ENCODE data around the gene FGA. TPM values are rescaled to one million over a fixed set of nuclear protein-coding genes. Genes with fewer than 3 reads are reported as not detected.

Gene FGA
- total and polyA plus RNA-seq, 9 donors, result 0.25 to 8.4 (median 2.4) TPM; not detected in 4

- no peak overlapping the region for H3K27ac ChIP-seq
- H3K4me1 ChIP-seq (ENCODE audit: insufficient read depth), result no peaks in the 10 kb centered on the region
- H3K36me3 ChIP-seq, result no peaks in the 10 kb centered on the region
- H3K9me3 ChIP-seq, result no peaks in the 10 kb centered on the region
- 83 to 87% (median 84%) methylated on average over 5 of the region's 5 CpGs for WGBS, 3 donors
- H3K27me3 ChIP-seq, result no peaks in the 10 kb centered on the region
- no peak overlapping the region for H3K4me3 ChIP-seq
- TF ChIP-seq EP300 (IDR thresholded peaks at IDR 0.05) (no peak), POLR2A (IDR thresholded peaks at IDR 0.05) (no peak), CTCF (IDR thresholded peaks at IDR 0.05) (no peak)
- intact Hi-C loops (cut with DNase I), result no loop called here
- no peak for DNase-seq
Measured at GRCh38 chr4:154566639-154567204, 23.8 kb downstream of the FGA start.

- WGBS, 3 donors, result 87 to 92% (median 90%) methylated on average over 6 of the region's 6 CpGs
Measured at GRCh38 chr4:154565704-154566103, 24.8 kb downstream of the FGA start.

GRCh38 chr4:154564311-154564710 is 26.2 kb downstream of the FGA start:
- Histone ChIP-seq H3K9me3 (no peaks in the 10 kb centered on the region), H3K27me3 (no peaks in the 10 kb centered on the region), H3K36me3 (no peaks in the 10 kb centered on the region), H3K27ac (no peak overlapping the region), H3K4me3 (no peak overlapping the region), H3K4me1 (ENCODE audit: insufficient read depth) (no peaks in the 10 kb centered on the region)
- no peak for DNase-seq
- TF ChIP-seq CTCF (IDR thresholded peaks at IDR 0.05) (no peak), EP300 (IDR thresholded peaks at IDR 0.05) (no peak), POLR2A (IDR thresholded peaks at IDR 0.05) (no peak)
- intact Hi-C loops (cut with DNase I), result no loop called here
- 91 to 94% (median 93%) methylated on average over 1 of the region's 1 CpG for WGBS, 3 donors

More at GRCh38 chr4:154565704-154566103, 24.8 kb downstream of the FGA start:
- no peak for TF ChIP-seq POLR2A (IDR thresholded peaks at IDR 0.05)
- TF ChIP-seq CTCF (IDR thresholded peaks at IDR 0.05), result no peak
- no peak for TF ChIP-seq EP300 (IDR thresholded peaks at IDR 0.05)
- Histone ChIP-seq H3K4me1 (ENCODE audit: insufficient read depth) (no peaks in the 10 kb centered on the region), H3K27me3 (no peaks in the 10 kb centered on the region), H3K27ac (no peak overlapping the region), H3K9me3 (no peaks in the 10 kb centered on the region), H3K36me3 (no peaks in the 10 kb centered on the region), H3K4me3 (no peak overlapping the region)
- intact Hi-C loops (cut with DNase I), result no loop called here
- no peak for DNase-seq

- no peak for DNase-seq
- Histone ChIP-seq H3K27me3 (no peaks in the 10 kb centered on the region), H3K27ac (no peak within 1 kb of the TSS), H3K9me3 (no peaks in the 10 kb centered on the region), H3K36me3 (no peaks in the 10 kb centered on the region), H3K4me1 (ENCODE audit: insufficient read depth) (no peaks in the 10 kb centered on the region), H3K4me3 (no peak within 1 kb of the TSS)
- TF ChIP-seq CTCF (IDR thresholded peaks at IDR 0.05), result no peak
- TF ChIP-seq EP300 (IDR thresholded peaks at IDR 0.05), result no peak
- no peak for TF ChIP-seq POLR2A (IDR thresholded peaks at IDR 0.05)
- WGBS, 3 donors, result 65 to 75% (median 68%) methylated on average over 2 of the region's 2 CpGs
- intact Hi-C loops (cut with DNase I), result no loop called here
Measured at GRCh38 chr4:154562697-154563254, 27.8 kb downstream of the FGA start, which contains the start of gene FGB. Gene FGB (plus strand): TSS chr4:154563011. CDS start chr4:154563019, 8 bp downstream.

Measured in ovary (tissue), 9 donors.